Panc1 (cell line): ENCODE data around the gene CT45A1. TPM values are rescaled to one million over a fixed set of nuclear protein-coding genes. Genes with fewer than 3 reads are reported as not detected.

ENCODE experiments used
- ATAC-seq: fragments of 200-7000 bp; cut with Tn5 transposase; 2 replicates; pipeline ENCODE4 v1.9.1; 2020; ENCODE audit warnings: mild to moderate bottlenecking, moderate library complexity
- BruUV-seq: library from RNA; stranded (reverse); fragments of 400-500 nt; replicated peaks from 2 replicates; lab custom pipeline; 2021; lab: Mats Ljungman, UMichigan
- CTCF ChIA-PET: fragments of 300-600 bp; sonication (Branson Sonifier 250); formaldehyde crosslinking; loops from one replicate; lab custom pipeline; 2022; ENCODE audit warnings: antibody characterized with exemption; lab: Charles Lee
- POLR2A ChIA-PET: fragments of 300-600 bp; sonication (Branson Sonifier 250); formaldehyde crosslinking; loops from one replicate; lab custom pipeline; 2022; ENCODE audit warnings: antibody characterized with exemption; lab: Charles Lee
- DNase-seq: peaks from one replicate; pipeline ENCODE4 v3.0.0-alpha.2; 2010; ENCODE audit warnings: low read depth, low spot score
- H3K27ac ChIP-seq: 2 replicates; pipeline ENCODE4 v1.5.1; 2011; ENCODE audit warnings: mild to moderate bottlenecking, low read length, inconsistent platforms
- H3K27me3 ChIP-seq: fragments of 200-500 bp; sonication (Bioruptor generic); 2 replicates; pipeline ENCODE4 v1.6.0; 2014; ENCODE audit warnings: low read length, inconsistent platforms; ENCODE audit not compliant: control insufficient read depth, insufficient read depth
- H3K36me3 ChIP-seq: fragments of 200-500 bp; sonication (Bioruptor generic); 2 replicates; pipeline ENCODE4 v1.5.1; 2014; ENCODE audit warnings: inconsistent platforms, mild to moderate bottlenecking, low read length, moderate library complexity; ENCODE audit not compliant: control insufficient read depth, insufficient read depth
- H3K4me1 ChIP-seq: 2 replicates; pipeline ENCODE4 v1.5.1; 2011; ENCODE audit warnings: inconsistent platforms, mild to moderate bottlenecking, low read length, moderate library complexity; ENCODE audit not compliant: control insufficient read depth, insufficient read depth
- H3K4me3 ChIP-seq, 2 experiments: 2 replicates each; pipeline ENCODE4 v1.5.1; 2011 to 2012; ENCODE audit warnings: low read depth in 2 of 2, low read length in 2 of 2, mild to moderate bottlenecking in 2 of 2, inconsistent platforms in 1 of 2, moderate library complexity in 1 of 2
- H3K9me3 ChIP-seq: fragments of 200-500 bp; sonication (Bioruptor generic); 2 replicates; pipeline ENCODE4 v1.5.1; 2014; ENCODE audit warnings: low read depth, mild to moderate bottlenecking, inconsistent platforms, low read length, moderate library complexity; ENCODE audit not compliant: control insufficient read depth, insufficient read depth
- CTCF ChIP-seq: fragments of 450-650 bp; IDR thresholded peaks from 2 replicates; pipeline ENCODE4 v1.5.1; 2017; ENCODE audit warnings: mild to moderate bottlenecking
- POLR2AphosphoS5 ChIP-seq: IDR thresholded peaks from 2 replicates; pipeline ENCODE4 v1.6.1; 2012; ENCODE audit warnings: mild to moderate bottlenecking, low read depth, low read length, moderate library complexity
- REST ChIP-seq, 2 experiments: IDR thresholded peaks; 2 replicates each; pipeline ENCODE4 v1.6.1; 2011 to 2012; ENCODE audit warnings: low read depth in 2 of 2, control low read depth in 1 of 2, low read length in 1 of 2, mild to moderate bottlenecking in 1 of 2, moderate library complexity in 1 of 2; ENCODE audit not compliant: insufficient read depth in 1 of 2
- SIN3A ChIP-seq: IDR thresholded peaks from 2 replicates; pipeline ENCODE4 v1.6.1; 2012; ENCODE audit warnings: low read depth, mild to moderate bottlenecking, low read length, moderate library complexity, borderline replicate concordance; ENCODE audit not compliant: insufficient read depth
- TCF7L2 ChIP-seq: IDR thresholded peaks from 2 replicates; pipeline ENCODE4 v1.6.1; 2011; ENCODE audit warnings: mild to moderate bottlenecking, low read depth, low read length, inconsistent platforms
- in situ Hi-C: cut with HindIII; loops from 2 replicates; pipeline ENCODE4 v1.10.0; 2016; ENCODE audit warnings: low sequenced_read_pairs, low pct_unique_long_range_greater_than_20kb
- intact Hi-C: fragments of 100-400 bp; cut with micrococcal nuclease; formaldehyde crosslinking; loops from one replicate; pipeline ENCODE4 v1.10.0; 2022; ENCODE audit not compliant: unreplicated experiment
- total RNA-seq: library from RNA; stranded (reverse); gene quantifications from one replicate; pipeline ENCODE4 v1.2.1, GENCODE V29; 2021; ENCODE audit not compliant: unreplicated experiment

CT45A1 gene
- total RNA-seq, 1 experiment from 2014 or later: not detected

GRCh38 chrX:135697601-135698000 lies 15.8 kb upstream of the CT45A1 start:
- Histone ChIP-seq H3K27ac (no peak overlapping the region), H3K4me3 (no peak overlapping the region), H3K36me3 (no peaks in the 10 kb centered on the region; the same call in 1 of the 2 replicates), H3K4me1 (no peaks in the 10 kb centered on the region), H3K27me3 (peaks cover 9% of the 10 kb centered on the region), H3K9me3 (no peaks in the 10 kb centered on the region)
- in situ Hi-C loops: no loop called here
- BruUV-seq: no TSS peak
- ChIA-PET POLR2A (no interaction called here), CTCF (no interaction called here)
- ATAC-seq: no peak
- intact Hi-C loops: loop anchor here (10.0 kb wide), 1 partner anchor 213 kb away; no protein-coding TSS in a partner anchor
- no peak for DNase-seq
- no peak for TF ChIP-seq TCF7L2
- peak; percentile 18; the same call in 1 of the 2 replicates for TF ChIP-seq CTCF

GRCh38 chrX:135698924-135699323 lies 14.5 kb upstream of the CT45A1 start:
- TF ChIP-seq POLR2AphosphoS5: no peak
- no peak for TF ChIP-seq SIN3A
- TF ChIP-seq TCF7L2: no peak
- TF ChIP-seq CTCF: no peak
- no peak for TF ChIP-seq REST (IDR thresholded peaks at IDR 0.05; ENCODE audit: insufficient read depth in 1 of 2, low read depth in 2 of 2, low read length in 1 of 2)
- H3K4me3 ChIP-seq: no peak overlapping the region
- no peak overlapping the region for H3K27ac ChIP-seq
- H3K9me3 ChIP-seq: no peaks in the 10 kb centered on the region
- BruUV-seq: no TSS peak
- H3K27me3 ChIP-seq: peaks cover 9% of the 10 kb centered on the region
- POLR2A ChIA-PET: no interaction called here
- in situ Hi-C loops: no loop called here
- no peaks in the 10 kb centered on the region; the same call in 1 of the 2 replicates for H3K36me3 ChIP-seq
- DNase-seq (no peak), ATAC-seq (no peak)
- CTCF ChIA-PET: interaction anchor here (0.7 kb wide), 1 partner anchor 9 kb away, joined by 4 read pairs; no protein-coding TSS in a partner anchor
- intact Hi-C loops: loop anchor here (10.0 kb wide), 1 partner anchor 214 kb away; no protein-coding TSS in a partner anchor
- H3K4me1 ChIP-seq: no peaks in the 10 kb centered on the region
